CMK (cell line): ENCODE results near the gene VASP.

Experiments used
- DNase-seq: peaks from one replicate; pipeline ENCODE4 v3.0.0-alpha.2; 2010; ENCODE audit warnings: low read depth

Gene VASP

DNA sequence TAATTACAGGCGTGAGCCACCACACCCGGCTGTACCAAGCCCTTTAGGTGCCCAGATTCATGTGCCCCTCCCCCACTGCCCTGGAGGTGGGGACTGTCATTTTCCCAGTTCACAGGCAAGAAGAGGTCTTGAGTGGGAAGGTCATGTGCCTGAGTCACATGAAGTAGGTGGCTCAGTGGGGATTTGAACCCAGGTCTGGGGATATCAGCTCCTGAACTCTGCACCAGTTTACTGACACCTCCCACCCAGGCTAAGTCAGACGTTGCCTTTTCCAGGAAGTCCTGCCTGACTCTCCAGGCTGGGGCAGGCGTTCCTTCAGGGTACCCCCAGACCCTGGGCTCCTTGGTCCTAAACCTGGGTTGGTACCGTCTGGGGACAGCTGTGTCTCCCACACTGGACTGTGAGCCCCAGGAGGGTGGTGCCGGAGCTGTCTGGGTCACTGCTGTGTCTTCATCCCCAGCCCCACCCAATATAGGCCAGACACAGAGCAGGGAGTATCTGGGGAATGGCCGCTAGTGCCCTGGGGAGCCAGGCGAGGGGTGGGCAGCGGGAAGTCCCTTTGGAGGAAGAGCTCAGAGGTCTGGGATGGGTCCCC lies 8.6 kb downstream of the VASP start:
- DNase-seq = no peak

DNA sequence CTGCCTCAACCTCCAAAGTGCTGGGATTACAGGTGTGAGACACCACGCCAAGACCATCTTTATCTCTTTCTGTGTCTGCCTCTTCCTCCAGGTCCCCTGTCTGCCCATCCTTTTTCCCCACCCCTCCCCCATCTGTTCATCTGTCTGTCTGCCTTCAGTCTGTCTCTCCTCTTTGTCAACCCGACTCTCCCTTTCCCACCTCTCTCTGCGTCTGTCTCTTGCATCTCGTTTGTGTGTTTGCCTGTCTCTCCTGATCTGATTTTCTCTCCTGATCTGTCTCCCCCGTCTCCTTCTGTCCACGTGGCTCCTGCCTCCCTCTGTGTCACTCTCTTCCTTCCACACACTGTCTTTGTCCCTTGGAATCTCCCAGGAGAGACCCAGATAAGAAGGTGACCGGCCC lies 10.0 kb downstream of the VASP start:
- no peak for DNase-seq

DNA sequence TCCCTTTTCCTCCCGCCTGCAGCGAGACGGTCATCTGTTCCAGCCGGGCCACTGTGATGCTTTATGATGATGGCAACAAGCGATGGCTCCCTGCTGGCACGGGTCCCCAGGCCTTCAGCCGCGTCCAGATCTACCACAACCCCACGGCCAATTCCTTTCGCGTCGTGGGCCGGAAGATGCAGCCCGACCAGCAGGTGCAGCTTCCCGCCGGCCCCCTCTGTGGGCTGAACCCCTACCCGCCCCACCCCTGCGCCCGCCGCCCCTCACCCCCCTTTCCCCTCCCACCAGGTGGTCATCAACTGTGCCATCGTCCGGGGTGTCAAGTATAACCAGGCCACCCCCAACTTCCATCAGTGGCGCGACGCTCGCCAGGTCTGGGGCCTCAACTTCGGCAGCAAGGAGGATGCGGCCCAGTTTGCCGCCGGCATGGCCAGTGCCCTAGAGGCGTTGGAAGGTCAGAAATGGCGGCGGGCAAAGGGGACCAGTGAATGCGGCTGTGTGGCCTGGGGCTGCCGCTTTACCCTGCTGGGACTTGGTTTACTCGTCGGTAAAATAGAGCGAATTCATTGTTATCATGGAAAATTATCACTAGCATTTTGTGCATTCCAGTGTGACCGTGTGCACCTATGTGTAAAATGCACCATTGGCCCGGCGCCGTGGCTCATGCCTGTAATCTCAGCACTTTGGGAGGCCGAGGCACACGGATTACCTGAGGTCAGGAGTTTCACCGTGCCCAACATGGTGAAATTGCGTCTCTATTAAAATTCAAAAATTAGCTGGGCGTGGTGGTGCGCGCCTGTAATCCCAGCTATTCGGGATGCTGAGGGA lies 10.6 kb downstream of the VASP start:
- no peak for DNase-seq

DNA sequence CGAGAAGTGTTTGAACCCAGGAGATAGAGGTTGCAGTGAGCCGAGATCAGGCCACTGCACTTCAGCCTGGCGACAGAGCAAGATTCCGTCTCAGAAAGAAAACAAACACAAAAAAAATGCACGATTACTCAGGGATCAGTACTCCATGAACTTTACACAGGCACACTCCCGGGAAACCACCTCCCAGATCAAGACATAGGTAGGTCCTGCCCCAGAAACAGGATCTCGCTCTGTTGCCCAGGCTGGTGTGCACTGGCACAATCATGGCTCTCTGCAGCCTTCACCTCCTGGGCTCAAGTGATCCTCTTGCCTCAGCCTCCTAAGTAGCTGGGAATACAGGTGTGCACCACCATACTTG lies 11.2 kb downstream of the VASP start:
- DNase-seq = no peak

- no peak for DNase-seq
Observed at GRCh38 chr19:45522010-45522941, 15.0 kb downstream of the VASP start.

DNA sequence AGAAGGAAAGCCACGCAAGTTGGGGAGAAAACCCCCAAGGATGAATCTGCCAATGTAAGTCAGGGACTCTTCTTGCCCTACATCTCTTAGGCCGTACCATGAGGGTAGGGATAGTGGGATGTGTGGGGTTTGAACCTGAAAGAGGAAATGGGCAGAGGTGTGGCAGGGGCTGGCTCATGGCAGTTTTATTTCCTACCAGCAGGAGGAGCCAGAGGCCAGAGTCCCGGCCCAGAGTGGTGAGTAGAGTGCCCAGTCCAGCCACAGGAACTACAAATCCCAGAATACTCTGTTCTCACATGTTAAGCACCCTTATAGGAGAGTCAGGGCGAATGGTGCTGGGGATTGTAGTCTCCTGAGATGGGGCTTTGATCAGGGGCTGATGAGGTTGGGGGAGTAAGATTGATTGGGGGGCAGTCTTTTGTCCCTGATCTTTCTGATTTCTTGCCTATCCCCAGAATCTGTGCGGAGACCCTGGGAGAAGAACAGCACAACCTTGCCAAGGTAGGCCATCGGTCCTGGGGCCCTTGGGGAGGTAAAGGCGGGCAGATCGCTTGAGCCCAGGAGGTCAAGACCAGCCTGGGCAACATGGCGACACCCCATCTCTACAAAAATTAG lies 16.5 kb downstream of the VASP start:
- DNase-seq = no peak

- DNase-seq = no peak
Observed at GRCh38 chr19:45524575-45525129, 17.4 kb downstream of the VASP start.

GRCh38 chr19:45526143-45526542 lies 18.9 kb downstream of the VASP start:
- DNase-seq = no peak

GRCh38 chr19:45526971-45527370 lies 19.7 kb downstream of the VASP start:
- DNase-seq = no peak

GRCh38 chr19:45527731-45528130 lies 20.5 kb downstream of the VASP start:
- no peak for DNase-seq

- no peak for DNase-seq
Observed at GRCh38 chr19:45528149-45528743, 21.0 kb downstream of the VASP start.

GRCh38 chr19:45528744-45529419 lies 21.6 kb downstream of the VASP start:
- DNase-seq = no peak

GRCh38 chr19:45529420-45529785 lies 22.1 kb downstream of the VASP start:
- no peak for DNase-seq

DNA sequence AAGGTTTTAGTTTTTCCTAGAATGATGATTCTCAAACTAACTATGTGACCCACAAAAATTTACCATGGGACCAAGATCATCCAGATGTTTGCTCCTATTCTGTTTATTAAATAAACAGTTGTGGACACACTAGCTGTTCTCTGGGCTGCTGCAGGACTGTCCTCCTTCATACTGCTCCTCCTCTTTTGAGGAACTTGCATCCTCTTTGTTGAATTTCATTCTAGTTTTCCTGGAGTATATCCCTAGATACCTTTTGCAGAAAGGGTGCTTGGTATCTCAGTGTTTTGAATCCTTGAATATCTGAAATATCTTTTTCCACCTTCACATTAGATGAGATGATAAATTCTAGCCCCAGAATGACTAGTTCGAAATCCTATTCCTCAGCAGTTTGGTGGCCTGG lies 24.1 kb downstream of the VASP start:
- no peak for DNase-seq

GRCh38 chr19:45539459-45539858 lies 32.2 kb downstream of the VASP start:
- DNase-seq = no peak

GRCh38 chr19:45542234-45542668 lies 35.0 kb downstream of the VASP start:
- DNase-seq = no peak

- DNase-seq = no peak
Observed at GRCh38 chr19:45547211-45547770, 40.0 kb downstream of the VASP start.

- no peak for DNase-seq
Observed at GRCh38 chr19:45547965-45548609, 40.8 kb downstream of the VASP start.

DNA sequence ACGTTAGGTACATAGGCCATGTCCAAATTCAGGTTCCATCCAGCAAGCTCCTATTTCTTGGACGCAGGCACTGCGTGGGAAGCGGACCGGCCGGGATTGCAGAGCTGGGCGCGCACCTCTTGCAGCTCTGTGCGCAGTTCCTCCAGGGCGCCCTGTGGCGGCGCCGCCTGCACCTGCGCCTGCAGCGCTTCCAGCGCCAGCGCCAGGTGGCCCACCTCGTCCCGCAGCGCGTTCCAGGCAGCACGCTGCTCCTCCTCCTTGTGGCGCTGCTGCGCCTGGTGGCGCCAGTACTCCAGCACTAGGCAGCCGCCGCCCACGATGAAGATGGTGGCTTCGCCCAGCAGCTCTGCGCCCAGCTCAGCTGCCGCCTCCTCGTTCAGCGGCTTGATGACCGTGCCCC lies 46.2 kb downstream of the VASP start:
- DNase-seq = no peak

DNA sequence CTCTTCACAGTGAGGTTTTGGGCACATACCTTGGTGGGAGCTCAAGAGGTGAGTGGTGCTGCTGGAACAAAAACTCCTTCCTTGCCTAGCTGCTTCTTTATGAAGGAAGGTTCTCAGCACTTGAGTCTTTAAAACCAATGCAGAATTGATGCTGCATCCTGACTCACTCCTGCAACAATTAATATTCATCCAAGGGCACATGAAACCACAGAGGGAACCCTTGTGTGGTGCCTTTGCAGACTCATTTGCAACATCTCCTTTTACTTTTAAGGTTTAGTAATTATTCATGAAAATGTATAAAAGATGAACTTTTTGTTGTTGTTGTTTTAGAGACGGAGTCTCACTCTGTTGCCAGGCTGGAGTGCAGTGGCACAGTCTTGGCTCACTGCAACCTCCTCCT lies 47.2 kb downstream of the VASP start:
- DNase-seq = no peak
